Astrocyte (in vitro differentiated cells and primary cell): Measurements from ENCODE around the gene C4orf51. TPM values are rescaled to one million over a fixed set of nuclear protein-coding genes. Genes with fewer than 3 reads are reported as not detected.
A peak's percentile ranks its signal among the peaks of the same experiment; 100 is the strongest.

Experiments used
- DNase-seq: peaks from one replicate; pipeline ENCODE4 v3.0.0-alpha.2; 2010; ENCODE audit warnings: low read depth
- FAIRE-seq: peaks from 2 replicates; lab custom pipeline; 2011; peaks lifted over from hg19 to GRCh38; lab: Jason Lieb, UNC
- H2AFZ ChIP-seq: 2 replicates; pipeline ENCODE4 v1.6.0; 2012; ENCODE audit warnings: low read depth, low read length, inconsistent platforms
- H3K27ac ChIP-seq: 2 replicates; pipeline ENCODE4 v1.5.1; 2011; ENCODE audit warnings: low read depth, low read length, inconsistent platforms
- H3K27me3 ChIP-seq: 2 replicates; pipeline ENCODE4 v1.6.0; 2011; ENCODE audit warnings: low read length, inconsistent platforms; ENCODE audit not compliant: insufficient read depth
- H3K36me3 ChIP-seq: 2 replicates; pipeline ENCODE4 v1.5.1; 2011; ENCODE audit warnings: low read length, inconsistent platforms; ENCODE audit not compliant: insufficient read depth
- H3K4me1 ChIP-seq: 2 replicates; pipeline ENCODE4 v1.5.1; 2011; ENCODE audit warnings: low read length, inconsistent platforms; ENCODE audit not compliant: insufficient read depth
- H3K4me2 ChIP-seq: 2 replicates; pipeline ENCODE4 v1.6.0; 2012; ENCODE audit warnings: low read length, inconsistent platforms
- H3K4me3 ChIP-seq: 2 replicates; pipeline ENCODE4 v1.5.1; 2011; ENCODE audit warnings: low read depth, mild to moderate bottlenecking, low read length, inconsistent platforms; ENCODE audit not compliant: insufficient read depth
- H3K79me2 ChIP-seq: 2 replicates; pipeline ENCODE4 v1.6.0; 2012; ENCODE audit warnings: mild to moderate bottlenecking, low read length, inconsistent platforms; ENCODE audit not compliant: insufficient read depth
- H3K9ac ChIP-seq: 2 replicates; pipeline ENCODE4 v1.6.0; 2012; ENCODE audit warnings: mild to moderate bottlenecking, low read length, inconsistent platforms
- H3K9me3 ChIP-seq: 2 replicates; pipeline ENCODE4 v1.5.1; 2012; ENCODE audit warnings: low read depth, mild to moderate bottlenecking, low read length, inconsistent platforms; ENCODE audit not compliant: insufficient read depth
- H4K20me1 ChIP-seq: 2 replicates; pipeline ENCODE4 v1.6.0; 2012; ENCODE audit warnings: low read length, inconsistent platforms; ENCODE audit not compliant: insufficient read depth
- H3K27ac Mint-ChIP-seq: one replicate; pipeline ENCODE4 v1.8.0; 2021; ENCODE audit warnings: mild to moderate bottlenecking, mixed read lengths; ENCODE audit not compliant: unreplicated experiment
- H3K27me3 Mint-ChIP-seq: one replicate; pipeline ENCODE4 v1.8.0; 2021; ENCODE audit warnings: low read depth, mixed read lengths; ENCODE audit not compliant: unreplicated experiment
- H3K36me3 Mint-ChIP-seq: one replicate; pipeline ENCODE4 v1.8.0; 2021; ENCODE audit warnings: low read depth, mixed read lengths; ENCODE audit not compliant: unreplicated experiment
- H3K4me1 Mint-ChIP-seq: one replicate; pipeline ENCODE4 v1.8.0; 2021; ENCODE audit warnings: low read depth, mixed read lengths; ENCODE audit not compliant: unreplicated experiment
- H3K4me3 Mint-ChIP-seq: one replicate; pipeline ENCODE4 v1.8.0; 2021; ENCODE audit warnings: mild to moderate bottlenecking, moderate library complexity, mixed read lengths; ENCODE audit not compliant: unreplicated experiment
- H3K9me3 Mint-ChIP-seq: one replicate; pipeline ENCODE4 v1.8.0; 2021; ENCODE audit warnings: mild to moderate bottlenecking, mixed read lengths; ENCODE audit not compliant: unreplicated experiment
- CTCF ChIP-seq: IDR thresholded peaks from 2 replicates; pipeline ENCODE4 v1.5.1; 2011; ENCODE audit warnings: low read depth, mild to moderate bottlenecking, inconsistent platforms, low read length, moderate library complexity; ENCODE audit not compliant: insufficient read depth
- EZH2 ChIP-seq: IDR thresholded peaks from 2 replicates; pipeline ENCODE4 v1.6.1; 2012; ENCODE audit warnings: mild to moderate bottlenecking, low read length, inconsistent platforms; ENCODE audit not compliant: insufficient read depth
- total RNA-seq: library from RNA; stranded (reverse); gene quantifications from 2 replicates; pipeline ENCODE4 v1.2.1, GENCODE V29; 2021

Gene C4orf51
- total RNA-seq, 1 donor from 2014 or later = not detected

- no peaks in the 10 kb centered on the region for H3K4me1 ChIP-seq
- H3K36me3 ChIP-seq = no peaks in the 10 kb centered on the region
- Mint-ChIP-seq H3K36me3 (no peaks in the 10 kb centered on the region), H3K4me3 (no peak overlapping the region), H3K4me1 (peaks cover 1% of the 10 kb centered on the region), H3K27me3 (no peaks in the 10 kb centered on the region), H3K27ac (no peak overlapping the region), H3K9me3 (no peaks in the 10 kb centered on the region)
- no peak for FAIRE-seq
- no peak overlapping the region for H3K4me3 ChIP-seq
- H2AFZ ChIP-seq = no peak overlapping the region
- no peak overlapping the region for H3K4me2 ChIP-seq
- no peaks in the 10 kb centered on the region for H3K27me3 ChIP-seq
- DNase-seq = no peak
- no peak overlapping the region for H3K27ac ChIP-seq
- H3K79me2 ChIP-seq = no peaks in the 10 kb centered on the region
- H3K9me3 ChIP-seq = no peaks in the 10 kb centered on the region
- TF ChIP-seq EZH2 (no peak), CTCF (no peak)
- H4K20me1 ChIP-seq = no peaks in the 10 kb centered on the region
- no peak overlapping the region for H3K9ac ChIP-seq
Measured at GRCh38 chr4:145722561-145722960, 42.6 kb downstream of the C4orf51 start.

- Histone ChIP-seq H3K36me3 (no peaks in the 10 kb centered on the region), H3K4me1 (no peaks in the 10 kb centered on the region), H3K9ac (no peak overlapping the region), H3K79me2 (no peaks in the 10 kb centered on the region), H3K27ac (no peak overlapping the region), H2AFZ (no peak overlapping the region), H3K4me2 (no peak overlapping the region), H4K20me1 (no peaks in the 10 kb centered on the region), H3K9me3 (no peaks in the 10 kb centered on the region), H3K4me3 (no peak overlapping the region), H3K27me3 (no peaks in the 10 kb centered on the region)
- Mint-ChIP-seq H3K27me3 (no peaks in the 10 kb centered on the region), H3K9me3 (no peaks in the 10 kb centered on the region), H3K36me3 (no peaks in the 10 kb centered on the region), H3K4me1 (peaks cover 1% of the 10 kb centered on the region), H3K4me3 (no peak overlapping the region), H3K27ac (no peak overlapping the region)
- TF ChIP-seq CTCF = no peak
- no peak for TF ChIP-seq EZH2
- FAIRE-seq (peak; percentile 5), DNase-seq (no peak)
Measured at GRCh38 chr4:145723336-145723735, 43.4 kb downstream of the C4orf51 start.

- H3K36me3 ChIP-seq = no peaks in the 10 kb centered on the region
- Mint-ChIP-seq H3K27me3 (no peaks in the 10 kb centered on the region), H3K27ac (no peak overlapping the region), H3K4me1 (peaks cover 29% of the 10 kb centered on the region), H3K36me3 (no peaks in the 10 kb centered on the region), H3K9me3 (no peaks in the 10 kb centered on the region), H3K4me3 (no peak overlapping the region)
- H2AFZ ChIP-seq = no peak overlapping the region
- H3K27ac ChIP-seq = no peak overlapping the region
- DNase-seq (no peak), FAIRE-seq (no peak)
- H3K4me1 ChIP-seq = peaks cover 16% of the 10 kb centered on the region
- H3K9me3 ChIP-seq = no peaks in the 10 kb centered on the region
- H3K4me3 ChIP-seq = no peak overlapping the region
- TF ChIP-seq CTCF (no peak), EZH2 (no peak)
- H4K20me1 ChIP-seq = no peaks in the 10 kb centered on the region
- no peak overlapping the region for H3K4me2 ChIP-seq
- H3K27me3 ChIP-seq = no peaks in the 10 kb centered on the region
- H3K9ac ChIP-seq = no peak overlapping the region
- H3K79me2 ChIP-seq = no peaks in the 10 kb centered on the region
Measured at GRCh38 chr4:145730026-145730425, 50.1 kb downstream of the C4orf51 start.
